Forelimb muscle (tissue), 1 donor: ENCODE data around the gene SLC15A5. TPM values are rescaled to one million over a fixed set of nuclear protein-coding genes. Genes with fewer than 3 reads are reported as not detected.

ENCODE experiments used
- DNase-seq: peaks from one replicate; pipeline ENCODE4 v3.0.0-alpha.2; 2013; ENCODE audit warnings: low read depth
- polyA plus RNA-seq: library from polyadenylated mRNA; unstranded; fragments of 120-200 nt; gene quantifications from one replicate; pipeline ENCODE4 v1.2.1, GENCODE V29; 2013; ENCODE audit not compliant: insufficient read length

Gene SLC15A5, protein sequence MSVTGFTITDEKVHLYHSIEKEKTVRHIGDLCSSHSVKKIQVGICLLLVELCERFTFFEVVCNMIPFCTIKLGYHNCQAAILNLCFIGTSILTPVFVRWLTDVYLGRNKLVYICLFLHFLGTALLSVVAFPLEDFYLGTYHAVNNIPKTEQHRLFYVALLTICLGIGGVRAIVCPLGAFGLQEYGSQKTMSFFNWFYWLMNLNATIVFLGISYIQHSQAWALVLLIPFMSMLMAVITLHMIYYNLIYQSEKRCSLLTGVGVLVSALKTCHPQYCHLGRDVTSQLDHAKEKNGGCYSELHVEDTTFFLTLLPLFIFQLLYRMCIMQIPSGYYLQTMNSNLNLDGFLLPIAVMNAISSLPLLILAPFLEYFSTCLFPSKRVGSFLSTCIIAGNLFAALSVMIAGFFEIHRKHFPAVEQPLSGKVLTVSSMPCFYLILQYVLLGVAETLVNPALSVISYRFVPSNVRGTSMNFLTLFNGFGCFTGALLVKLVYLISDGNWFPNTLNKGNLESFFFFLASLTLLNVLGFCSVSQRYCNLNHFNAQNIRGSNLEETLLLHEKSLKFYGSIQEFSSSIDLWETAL
- polyA plus RNA-seq, result not detected

DNA sequence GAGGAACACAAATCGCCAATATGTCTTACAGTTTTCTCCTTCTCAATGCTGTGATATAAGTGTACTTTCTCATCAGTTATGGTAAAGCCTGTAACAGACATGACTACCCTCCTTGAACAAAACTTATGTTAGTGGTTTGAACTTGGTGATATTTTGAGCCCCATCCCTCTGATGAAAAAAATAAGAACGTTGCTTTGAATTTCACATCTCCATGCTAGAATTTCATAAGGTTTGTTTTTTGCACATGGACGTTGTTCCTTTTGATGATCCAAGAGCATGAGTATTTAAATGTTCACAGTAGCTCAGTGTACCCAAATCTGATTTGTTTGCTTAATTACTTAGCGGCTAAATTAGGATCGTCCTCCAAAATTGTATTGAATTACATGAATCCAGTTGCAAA is at the start of gene SLC15A5:
SLC15A5 (minus strand) TSS at position 101 of the 400 bp plus-strand sequence; CDS start at position 101, 0 bp downstream.
- DNase-seq, result no peak

DNA sequence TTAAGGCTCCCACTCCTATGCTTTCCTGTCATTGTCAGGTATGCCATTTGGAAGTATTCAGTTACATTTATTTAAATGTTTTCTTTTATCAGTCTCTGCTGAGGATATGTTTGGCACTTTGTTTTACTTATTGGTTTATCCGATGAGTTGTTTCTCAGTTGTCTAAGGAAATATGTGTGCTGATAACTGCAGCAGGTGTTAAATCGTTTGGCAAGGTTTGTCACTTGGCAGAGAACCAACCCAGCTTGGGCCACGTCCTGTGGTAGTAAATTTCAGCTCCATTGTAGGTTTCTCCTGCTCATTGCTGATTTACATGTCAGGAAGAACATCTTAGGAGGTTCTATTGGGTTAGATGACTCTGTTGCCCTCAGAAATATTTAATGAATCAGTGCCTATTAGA is 47.9 kb upstream of the SLC15A5 start:
- no peak for DNase-seq

- DNase-seq, result no peak
Observed at GRCh38 chr12:16324772-16325171, 47.3 kb upstream of the SLC15A5 start.

GRCh38 chr12:16324272-16324671 is 46.8 kb upstream of the SLC15A5 start:
- DNase-seq, result no peak

- DNase-seq, result no peak
Observed at GRCh38 chr12:16323638-16324037, 46.2 kb upstream of the SLC15A5 start.

- no peak for DNase-seq
Observed at GRCh38 chr12:16323010-16323409, 45.5 kb upstream of the SLC15A5 start.

DNA sequence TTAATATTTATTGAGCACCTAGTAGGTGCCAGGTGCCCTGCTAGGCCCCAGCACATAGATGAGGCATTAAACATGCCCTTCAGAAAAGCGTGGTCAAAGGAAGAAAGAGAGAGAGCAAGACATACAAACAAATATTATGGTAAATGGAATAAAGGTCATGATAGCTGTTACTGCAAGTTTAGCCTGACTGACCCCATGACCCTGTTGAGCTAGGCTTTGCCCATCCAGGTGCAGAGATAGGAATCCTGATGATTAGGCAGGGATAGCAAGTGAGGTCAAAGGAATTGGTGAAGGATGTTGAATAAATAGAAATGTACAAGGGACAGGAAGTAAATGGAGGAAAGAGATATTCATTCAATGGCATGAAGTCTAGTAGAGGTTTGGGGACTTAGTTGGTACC is 33.4 kb upstream of the SLC15A5 start:
- DNase-seq, result no peak

- no peak for DNase-seq
Observed at GRCh38 chr12:16307856-16308475, 30.5 kb upstream of the SLC15A5 start.

DNA sequence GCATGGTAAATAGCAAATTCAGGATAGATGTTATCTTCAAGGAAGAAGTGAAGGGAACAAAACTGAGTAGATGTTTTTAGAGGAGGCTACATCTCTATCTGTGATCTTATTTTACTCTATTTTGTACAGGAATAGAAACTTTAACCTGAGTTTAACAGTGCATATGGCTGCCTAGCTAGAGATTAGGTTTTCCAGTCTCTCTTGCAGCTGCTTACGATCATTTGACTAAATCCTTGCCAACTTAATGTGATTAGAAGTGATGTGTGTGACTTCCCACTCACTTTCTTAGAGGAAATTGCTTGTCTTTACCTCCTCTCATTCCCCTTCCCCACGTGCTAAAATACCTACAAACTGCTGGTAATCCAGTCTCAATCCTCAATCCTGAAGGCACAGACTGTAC is 26.5 kb upstream of the SLC15A5 start:
- DNase-seq, result no peak

GRCh38 chr12:16300736-16301135 is 23.3 kb upstream of the SLC15A5 start:
- peak; percentile 93 for DNase-seq

- DNase-seq, result no peak
Observed at GRCh38 chr12:16300122-16300521, 22.6 kb upstream of the SLC15A5 start.

GRCh38 chr12:16299403-16299802 is 21.9 kb upstream of the SLC15A5 start:
- no peak for DNase-seq

- DNase-seq, result no peak
Observed at GRCh38 chr12:16297521-16297920, 20.0 kb upstream of the SLC15A5 start.

- DNase-seq, result no peak
Observed at GRCh38 chr12:16294376-16294956, 17.0 kb upstream of the SLC15A5 start.

GRCh38 chr12:16291032-16291431 is 13.5 kb upstream of the SLC15A5 start:
- no peak for DNase-seq

- DNase-seq, result no peak
Observed at GRCh38 chr12:16285586-16285985, 8.1 kb upstream of the SLC15A5 start.

DNA sequence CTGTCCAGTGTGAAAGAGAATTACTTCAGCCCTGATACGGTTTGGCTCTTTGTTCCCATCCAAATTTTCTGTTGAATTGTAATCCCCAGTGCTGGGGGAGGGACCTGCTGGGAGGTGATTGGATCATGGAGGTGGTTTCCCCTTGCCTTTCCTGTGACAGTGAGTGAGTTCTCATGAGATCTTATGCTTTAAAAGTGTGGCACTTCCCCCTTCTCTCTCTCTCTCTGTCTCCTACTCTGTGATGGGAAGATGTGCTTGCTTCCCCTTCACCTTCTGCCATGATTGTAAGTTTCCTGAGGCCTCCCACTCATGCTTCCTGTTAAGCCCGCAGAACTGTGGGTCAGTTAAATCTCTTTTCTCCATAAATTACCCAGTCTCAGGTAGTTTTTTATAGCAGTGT is 5.5 kb upstream of the SLC15A5 start:
- DNase-seq, result no peak

GRCh38 chr12:16282081-16282480 is 4.6 kb upstream of the SLC15A5 start:
- no peak for DNase-seq

DNA sequence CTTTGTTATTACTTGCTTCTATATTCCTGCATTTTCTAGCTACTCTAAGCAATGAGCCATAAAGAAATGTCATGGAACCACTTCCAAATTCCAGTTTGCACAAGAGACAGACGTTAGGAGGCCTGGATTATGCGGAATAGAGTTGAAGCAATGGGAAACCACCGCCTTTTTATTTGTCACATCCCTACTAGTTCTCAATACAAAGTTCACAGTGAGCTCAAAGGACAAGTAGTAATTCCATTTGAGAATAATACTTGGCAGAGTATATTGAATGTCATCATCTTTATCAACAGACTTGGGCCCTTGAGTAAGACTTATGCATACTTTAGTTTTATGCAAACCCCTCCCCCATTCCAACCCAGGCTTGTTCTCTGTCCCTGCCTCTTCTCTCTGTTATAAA is 3.7 kb upstream of the SLC15A5 start:
- peak; percentile 86 for DNase-seq

DNA sequence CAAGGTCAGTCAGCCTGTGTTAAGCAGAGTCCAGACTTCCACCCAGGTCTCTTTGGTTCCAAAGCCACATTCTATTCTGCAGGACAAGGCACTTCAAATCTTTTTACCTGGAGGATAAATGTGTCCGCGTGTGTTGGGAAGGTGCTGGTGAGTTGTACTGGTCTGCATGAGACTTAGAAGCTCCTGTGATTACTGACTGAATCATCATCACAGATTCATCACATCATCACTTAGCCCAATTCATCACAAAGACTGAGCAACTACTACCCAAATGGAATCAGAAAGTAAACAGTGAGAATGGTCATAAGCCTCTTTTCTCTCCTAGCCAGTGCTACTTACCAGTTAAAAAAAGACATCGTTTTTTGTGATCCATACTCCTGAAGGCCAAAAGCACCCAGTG is 5.3 kb downstream of the SLC15A5 start:
- no peak for DNase-seq

- DNase-seq, result no peak
Observed at GRCh38 chr12:16271062-16271461, 6.4 kb downstream of the SLC15A5 start.

- DNase-seq, result no peak
Observed at GRCh38 chr12:16269946-16270345, 7.5 kb downstream of the SLC15A5 start.

DNA sequence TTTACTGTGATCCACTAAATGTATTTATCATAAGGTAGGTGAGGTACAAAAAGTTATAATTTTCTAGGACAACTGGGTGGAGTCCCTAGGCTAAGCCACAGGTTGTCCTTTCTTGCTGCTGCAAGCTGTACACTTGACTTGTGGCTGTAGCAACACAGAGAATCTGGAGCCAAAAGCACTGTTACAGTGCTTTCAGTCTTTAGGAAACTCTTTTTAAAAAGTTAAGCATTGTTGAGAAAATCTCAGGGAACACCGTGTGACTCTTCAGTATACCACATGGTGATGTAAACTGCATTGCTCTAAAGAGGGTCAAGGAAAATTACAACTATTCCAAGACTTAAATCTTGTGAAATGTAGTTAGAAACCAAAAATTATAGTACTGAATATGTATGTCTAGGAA is 11.4 kb downstream of the SLC15A5 start:
- no peak for DNase-seq
